DOHH2 (cell line): ENCODE data around the gene LARGE1.

Source experiments
- H3F3A ChIP-seq: fragments of 200-600 bp; sonication (generic), shearing (Covaris generic); 2 replicates; pipeline ENCODE4 v1.6.0; 2016; ENCODE audit warnings: antibody characterized with exemption, mild to moderate bottlenecking; ENCODE audit not compliant: control insufficient read depth, insufficient read depth
- H3K27ac ChIP-seq: fragments of 200-600 bp; sonication (generic); 2 replicates; pipeline ENCODE4 v1.5.1; 2014; ENCODE audit warnings: low read depth, mild to moderate bottlenecking, low read length, moderate library complexity
- H3K27me3 ChIP-seq: fragments of 200-600 bp; sonication (generic); 2 replicates; pipeline ENCODE4 v1.6.1; 2014; ENCODE audit warnings: mild to moderate bottlenecking, low read length, mixed read lengths; ENCODE audit not compliant: control insufficient read depth
- H3K36me3 ChIP-seq: fragments of 200-600 bp; sonication (generic); 2 replicates; pipeline ENCODE4 v1.6.1; 2014; ENCODE audit warnings: mild to moderate bottlenecking, low read length, moderate library complexity, mixed read lengths; ENCODE audit not compliant: control insufficient read depth
- H3K4me1 ChIP-seq: fragments of 200-600 bp; sonication (generic); 2 replicates; pipeline ENCODE4 v1.6.1; 2014; ENCODE audit warnings: mild to moderate bottlenecking, low read length, mixed read lengths; ENCODE audit not compliant: control insufficient read depth
- H3K4me2 ChIP-seq: fragments of 200-600 bp; sonication (generic); 2 replicates; pipeline ENCODE4 v1.6.0; 2014; ENCODE audit warnings: mild to moderate bottlenecking, low read length, moderate library complexity
- H3K4me3 ChIP-seq: fragments of 200-600 bp; sonication (generic); 2 replicates; pipeline ENCODE4 v1.5.1; 2014; ENCODE audit warnings: mild to moderate bottlenecking, low read length, mixed read lengths
- H3K79me2 ChIP-seq: fragments of 200-600 bp; sonication (generic); 2 replicates; pipeline ENCODE4 v1.6.1; 2014; ENCODE audit warnings: mild to moderate bottlenecking, low read length, mixed read lengths; ENCODE audit not compliant: control insufficient read depth
- H3K9me2 ChIP-seq: fragments of 200-600 bp; sonication (generic); replicated peaks from 2 replicates; pipeline ENCODE4 v1.6.1; 2014; ENCODE audit warnings: mild to moderate bottlenecking, low read length, mixed read lengths; ENCODE audit not compliant: control insufficient read depth
- H3K9me3 ChIP-seq: fragments of 200-600 bp; sonication (generic); 2 replicates; pipeline ENCODE4 v1.6.1; 2014; ENCODE audit warnings: antibody characterized with exemption, low read length, mixed read lengths; ENCODE audit not compliant: control insufficient read depth, insufficient read depth
- H4K20me1 ChIP-seq: fragments of 200-600 bp; sonication (generic); 2 replicates; pipeline ENCODE4 v1.6.0; 2014; ENCODE audit warnings: low read depth, mild to moderate bottlenecking, antibody characterized with exemption, low read length, moderate library complexity; ENCODE audit not compliant: control insufficient read depth, insufficient read depth
- EZH2phosphoT487 ChIP-seq: fragments of 200-600 bp; sonication (generic); IDR thresholded peaks from 2 replicates; pipeline ENCODE4 v1.6.1; 2017; ENCODE audit warnings: borderline replicate concordance, mild to moderate bottlenecking, antibody characterized with exemption, low read length, moderate library complexity, mixed read lengths
- TF ChIP-seq, protein P1 (sequence below): fragments of 200-600 bp; sonication (generic); IDR thresholded peaks from one replicate; pipeline ENCODE4 v1.5.1; 2014; ENCODE audit warnings: antibody characterized with exemption, mild to moderate bottlenecking, low read depth, low read length; ENCODE audit not compliant: poor library complexity, severe bottlenecking

Gene LARGE1

DNA sequence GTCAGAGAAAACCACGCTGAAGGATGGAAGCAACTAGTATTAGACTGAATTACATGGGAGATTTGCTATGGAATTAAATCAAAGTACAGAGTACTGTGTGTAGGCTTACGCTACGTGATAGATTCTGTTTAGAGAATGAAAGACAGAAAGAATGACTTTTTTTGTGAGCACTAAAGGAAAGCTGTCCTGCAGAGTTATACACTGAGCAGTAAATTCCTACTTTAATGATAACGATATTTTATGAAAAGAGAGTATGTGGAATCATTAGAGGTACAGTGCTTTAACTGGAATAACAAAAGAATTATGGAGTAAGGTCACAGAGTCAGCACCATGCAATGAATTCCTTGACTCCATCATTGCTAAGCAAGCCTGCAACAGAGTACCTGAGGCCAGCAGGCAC lies 566.8 kb downstream of the LARGE1 start:
- Histone ChIP-seq H3K4me1 (no peaks in the 10 kb centered on the region), H3K9me2 (no peaks in the 10 kb centered on the region), H3F3A (no peaks in the 10 kb centered on the region), H3K79me2 (no peaks in the 10 kb centered on the region), H3K27ac (no peak overlapping the region), H3K4me3 (no peak overlapping the region), H4K20me1 (no peaks in the 10 kb centered on the region), H3K9me3 (no peaks in the 10 kb centered on the region), H3K27me3 (peaks cover 10% of the 10 kb centered on the region), H3K36me3 (no peaks in the 10 kb centered on the region), H3K4me2 (no peak overlapping the region)
- TF ChIP-seq, protein P1, sequence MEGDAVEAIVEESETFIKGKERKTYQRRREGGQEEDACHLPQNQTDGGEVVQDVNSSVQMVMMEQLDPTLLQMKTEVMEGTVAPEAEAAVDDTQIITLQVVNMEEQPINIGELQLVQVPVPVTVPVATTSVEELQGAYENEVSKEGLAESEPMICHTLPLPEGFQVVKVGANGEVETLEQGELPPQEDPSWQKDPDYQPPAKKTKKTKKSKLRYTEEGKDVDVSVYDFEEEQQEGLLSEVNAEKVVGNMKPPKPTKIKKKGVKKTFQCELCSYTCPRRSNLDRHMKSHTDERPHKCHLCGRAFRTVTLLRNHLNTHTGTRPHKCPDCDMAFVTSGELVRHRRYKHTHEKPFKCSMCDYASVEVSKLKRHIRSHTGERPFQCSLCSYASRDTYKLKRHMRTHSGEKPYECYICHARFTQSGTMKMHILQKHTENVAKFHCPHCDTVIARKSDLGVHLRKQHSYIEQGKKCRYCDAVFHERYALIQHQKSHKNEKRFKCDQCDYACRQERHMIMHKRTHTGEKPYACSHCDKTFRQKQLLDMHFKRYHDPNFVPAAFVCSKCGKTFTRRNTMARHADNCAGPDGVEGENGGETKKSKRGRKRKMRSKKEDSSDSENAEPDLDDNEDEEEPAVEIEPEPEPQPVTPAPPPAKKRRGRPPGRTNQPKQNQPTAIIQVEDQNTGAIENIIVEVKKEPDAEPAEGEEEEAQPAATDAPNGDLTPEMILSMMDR = no peak
- no peak for TF ChIP-seq EZH2phosphoT487

DNA sequence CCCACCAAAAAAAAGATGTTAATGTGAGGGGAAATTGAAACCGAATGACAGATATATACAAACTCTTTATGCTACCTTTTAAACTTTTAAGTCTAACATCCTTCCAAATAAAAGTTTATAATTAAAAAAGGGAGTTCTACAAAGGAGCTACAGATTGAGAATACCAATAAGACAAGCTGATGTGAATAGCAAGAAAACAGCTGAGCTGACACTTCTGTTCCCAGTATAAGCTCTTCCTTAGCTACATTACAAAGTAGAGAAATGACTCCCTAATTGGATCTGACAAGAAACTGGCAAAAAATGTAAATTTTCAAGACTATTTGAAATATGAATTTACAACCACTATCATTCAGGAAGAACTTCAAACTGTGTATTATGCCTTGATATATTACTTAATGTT lies 567.5 kb downstream of the LARGE1 start:
- no peaks in the 10 kb centered on the region for H4K20me1 ChIP-seq
- H3K27me3 ChIP-seq = peaks cover 10% of the 10 kb centered on the region

DNA sequence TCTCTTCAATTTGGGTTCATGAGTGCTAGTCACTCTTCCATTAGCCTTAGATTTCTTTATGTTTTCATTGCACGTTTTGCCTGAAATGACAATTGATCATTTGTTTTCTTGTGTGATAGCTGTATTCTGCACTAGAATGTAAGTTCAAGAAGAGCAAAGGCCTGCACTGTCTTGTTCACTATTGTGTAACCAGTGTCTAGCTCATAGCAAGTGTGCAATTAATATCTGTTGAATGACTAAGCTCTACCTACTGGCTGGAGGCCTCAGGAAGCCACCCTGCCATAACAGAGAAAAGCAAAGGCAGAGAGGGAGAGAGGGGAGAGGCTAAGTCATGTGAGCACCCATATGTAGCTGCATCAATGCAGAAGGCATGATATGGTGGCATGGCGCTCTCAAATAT lies 569.3 kb downstream of the LARGE1 start:
- Histone ChIP-seq H3K27me3 (peaks cover 10% of the 10 kb centered on the region), H3K4me1 (no peaks in the 10 kb centered on the region), H3K9me2 (no peaks in the 10 kb centered on the region), H3K27ac (no peak overlapping the region), H4K20me1 (no peaks in the 10 kb centered on the region), H3K4me2 (no peak overlapping the region), H3K79me2 (no peaks in the 10 kb centered on the region), H3K9me3 (no peaks in the 10 kb centered on the region), H3K36me3 (no peaks in the 10 kb centered on the region), H3K4me3 (no peak overlapping the region), H3F3A (no peaks in the 10 kb centered on the region)
- TF ChIP-seq, protein P1 = no peak
- TF ChIP-seq EZH2phosphoT487 = no peak

More for the DNA sequence above, 567.5 kb downstream of the LARGE1 start:
- no peaks in the 10 kb centered on the region for H3F3A ChIP-seq
- H3K4me3 ChIP-seq = no peak overlapping the region
- no peaks in the 10 kb centered on the region for H3K4me1 ChIP-seq
- no peaks in the 10 kb centered on the region for H3K36me3 ChIP-seq
- no peak for TF ChIP-seq EZH2phosphoT487
- TF ChIP-seq, protein P1 = no peak
- no peaks in the 10 kb centered on the region for H3K79me2 ChIP-seq
- H3K9me2 ChIP-seq = no peaks in the 10 kb centered on the region
- H3K27ac ChIP-seq = no peak overlapping the region
- no peak overlapping the region for H3K4me2 ChIP-seq
- no peaks in the 10 kb centered on the region for H3K9me3 ChIP-seq

DNA sequence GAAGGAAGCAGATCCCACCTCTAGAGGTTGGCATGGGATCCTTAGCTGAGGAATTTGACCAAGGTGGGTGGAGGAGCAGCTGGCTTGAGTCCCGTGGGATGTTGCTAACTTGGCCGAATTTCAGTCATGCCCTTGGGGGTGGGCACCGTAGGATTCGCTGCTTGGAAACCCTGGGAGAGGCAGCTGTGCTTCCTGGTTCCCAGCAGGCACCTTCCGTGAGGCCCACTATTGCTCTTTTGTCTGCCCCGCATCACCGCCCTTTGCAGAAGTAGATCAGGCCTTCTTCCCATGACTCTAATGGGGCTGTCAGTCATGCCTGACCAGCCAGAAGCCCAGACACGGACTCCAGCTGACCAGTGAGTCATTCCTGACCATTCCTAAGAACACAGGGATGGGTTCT lies 569.8 kb downstream of the LARGE1 start:
- TF ChIP-seq, protein P1 = no peak
- no peak for TF ChIP-seq EZH2phosphoT487
- Histone ChIP-seq H4K20me1 (no peaks in the 10 kb centered on the region), H3K79me2 (no peaks in the 10 kb centered on the region), H3K4me3 (no peak overlapping the region), H3K9me2 (no peaks in the 10 kb centered on the region), H3K9me3 (no peaks in the 10 kb centered on the region), H3K36me3 (no peaks in the 10 kb centered on the region), H3K27ac (no peak overlapping the region), H3F3A (no peaks in the 10 kb centered on the region), H3K4me2 (no peak overlapping the region), H3K27me3 (peaks cover 7% of the 10 kb centered on the region), H3K4me1 (no peaks in the 10 kb centered on the region)
